Fibroblast of mammary gland (primary cell): ENCODE measurements around the gene PDE8A.

Experiments
- DNase-seq: peaks from one replicate; pipeline ENCODE4 v3.0.0-alpha.2; 2010; ENCODE audit warnings: low read depth
- H3K4me3 ChIP-seq: 2 replicates; pipeline ENCODE4 v1.5.1; 2011; ENCODE audit warnings: low read depth, mild to moderate bottlenecking, low read length, moderate library complexity; ENCODE audit not compliant: control insufficient read depth
- CTCF ChIP-seq: conservative IDR thresholded peaks from 2 replicates; pipeline ENCODE4 v1.5.1; 2011; ENCODE audit warnings: low read depth, low read length, inconsistent platforms; ENCODE audit not compliant: control insufficient read depth, insufficient read depth

The PDE8A gene

GRCh38 chr15:85116494-85116893 lies 134.8 kb downstream of the PDE8A start:
- no peak overlapping the region for H3K4me3 ChIP-seq
- DNase-seq, result no peak
- no peak for TF ChIP-seq CTCF

GRCh38 chr15:85116925-85117646 lies 135.4 kb downstream of the PDE8A start:
- no peak for TF ChIP-seq CTCF
- no peak for DNase-seq
- no peak overlapping the region for H3K4me3 ChIP-seq

GRCh38 chr15:85118173-85118572 lies 136.5 kb downstream of the PDE8A start:
- no peak for DNase-seq
- H3K4me3 ChIP-seq, result no peak overlapping the region
- no peak for TF ChIP-seq CTCF

GRCh38 chr15:85118581-85118980 lies 136.9 kb downstream of the PDE8A start:
- TF ChIP-seq CTCF, result no peak
- DNase-seq, result no peak
- no peak overlapping the region for H3K4me3 ChIP-seq

- no peak for TF ChIP-seq CTCF
Observed at GRCh38 chr15:85120351-85121113, 138.9 kb downstream of the PDE8A start.

GRCh38 chr15:85124173-85124572 lies 142.5 kb downstream of the PDE8A start:
- TF ChIP-seq CTCF, result no peak
- no peak overlapping the region for H3K4me3 ChIP-seq
- DNase-seq, result no peak

More at GRCh38 chr15:85120351-85121113, 138.9 kb downstream of the PDE8A start:
- H3K4me3 ChIP-seq, result no peak overlapping the region
- no peak for DNase-seq
